HEK293 (cell line): ENCODE measurements around the gene EIF1.
"Not testable (repeated sequence)": the region's sequence is repeated elsewhere in the genome, so short reads cannot be mapped to it uniquely, and the experiment has no call there.

Experiments
- CTCF ChIA-PET: fragments of 350-600 bp; formaldehyde crosslinking; extraction: SDS; loops from one replicate; lab custom pipeline; 2021; ENCODE audit warnings: antibody characterized with exemption; lab: Yijun Ruan, JAX
- POLR2A ChIA-PET: fragments of 300-600 bp; formaldehyde crosslinking; extraction: SDS; loops from one replicate; lab custom pipeline; 2020; ENCODE audit warnings: antibody characterized with exemption, inconsistent platforms; lab: Yijun Ruan, JAX
- H3K27ac ChIP-seq: fragments of 200-500 bp; sonication (Bioruptor generic); 2 replicates; pipeline ENCODE4 v1.5.1; 2014; ENCODE audit warnings: low read depth, low read length, control low read depth, inconsistent platforms; ENCODE audit errors: extremely low read depth
- H3K36me3 ChIP-seq, 2 experiments: fragments of 200-500 bp in 1 of 2; sonication (Bioruptor generic) in 1 of 2; 1 replicate in 1 of 2; 2 replicates in 1 of 2; pipeline ENCODE4 v1.5.1; 2014 to 2017; ENCODE audit warnings: inconsistent platforms in 2 of 2, low read length in 2 of 2; ENCODE audit not compliant: control insufficient read depth in 2 of 2, insufficient read depth in 1 of 2
- H3K4me1 ChIP-seq: fragments of 200-500 bp; sonication (Bioruptor generic); 2 replicates; pipeline ENCODE4 v1.5.1; 2014; ENCODE audit warnings: mild to moderate bottlenecking, low read length, inconsistent platforms; ENCODE audit not compliant: control insufficient read depth, insufficient read depth
- H3K4me3 ChIP-seq: 2 replicates; pipeline ENCODE4 v1.5.1; 2011; ENCODE audit warnings: low read depth, mild to moderate bottlenecking, control low read depth, low read length, moderate library complexity
- H3K9me3 ChIP-seq: fragments of 200-500 bp; sonication (Bioruptor generic); 2 replicates; pipeline ENCODE4 v1.5.1; 2014; ENCODE audit warnings: low read depth, low read length, inconsistent platforms; ENCODE audit not compliant: control insufficient read depth, insufficient read depth
- RBAK ChIP-seq: fragments of 450-650 bp; formaldehyde crosslinking; IDR thresholded peaks from 2 replicates; pipeline ENCODE4 v1.5.1; 2016; ENCODE audit warnings: missing biosample characterization, missing genetic modification characterization
- ZFP3 ChIP-seq: fragments of 450-650 bp; formaldehyde crosslinking; IDR thresholded peaks from 2 replicates; pipeline ENCODE4 v1.5.1; 2016; ENCODE audit warnings: low read depth, missing biosample characterization, missing genetic modification characterization
- ZIC2 ChIP-seq: fragments of 450-650 bp; formaldehyde crosslinking; IDR thresholded peaks from 2 replicates; pipeline ENCODE4 v1.5.1; 2016; ENCODE audit warnings: missing biosample characterization, missing genetic modification characterization
- ZNF174 ChIP-seq: fragments of 450-650 bp; formaldehyde crosslinking; IDR thresholded peaks from 2 replicates; pipeline ENCODE4 v1.5.0; 2017; ENCODE audit warnings: missing biosample characterization, mild to moderate bottlenecking, missing genetic modification characterization
- ZNF211 ChIP-seq: fragments of 450-650 bp; formaldehyde crosslinking; IDR thresholded peaks from 2 replicates; pipeline ENCODE4 v1.5.1; 2016; ENCODE audit warnings: low read depth, missing biosample characterization, missing genetic modification characterization
- ZNF280C ChIP-seq: fragments of 450-650 bp; formaldehyde crosslinking; IDR thresholded peaks from 2 replicates; pipeline ENCODE4 v1.5.1; 2016; ENCODE audit warnings: missing biosample characterization, missing genetic modification characterization
- ZNF311 ChIP-seq: fragments of 450-650 bp; formaldehyde crosslinking; IDR thresholded peaks from 2 replicates; pipeline ENCODE4 v1.5.1; 2017; ENCODE audit warnings: missing biosample characterization, missing genetic modification characterization, borderline replicate concordance
- ZNF335 ChIP-seq: fragments of 450-650 bp; formaldehyde crosslinking; conservative IDR thresholded peaks from 2 replicates; pipeline ENCODE4 v1.5.1; 2016; ENCODE audit warnings: missing biosample characterization, missing genetic modification characterization
- ZNF398 ChIP-seq: fragments of 450-650 bp; formaldehyde crosslinking; IDR thresholded peaks from 2 replicates; pipeline ENCODE4 v1.5.1; 2017; ENCODE audit warnings: missing biosample characterization, missing genetic modification characterization
- ZNF404 ChIP-seq: fragments of 450-650 bp; formaldehyde crosslinking; IDR thresholded peaks from 2 replicates; pipeline ENCODE4 v1.5.1; 2017; ENCODE audit warnings: missing biosample characterization, missing genetic modification characterization
- ZNF544 ChIP-seq: fragments of 450-650 bp; formaldehyde crosslinking; IDR thresholded peaks from 2 replicates; pipeline ENCODE4 v1.5.0; 2017; ENCODE audit warnings: missing biosample characterization, missing genetic modification characterization
- ZNF621 ChIP-seq: fragments of 450-650 bp; formaldehyde crosslinking; IDR thresholded peaks from 2 replicates; pipeline ENCODE4 v1.5.1; 2017; ENCODE audit warnings: missing biosample characterization, missing genetic modification characterization
- ZNF626 ChIP-seq: fragments of 450-650 bp; sonication (Bioruptor Pico); formaldehyde crosslinking; IDR thresholded peaks from 2 replicates; pipeline ENCODE4 v1.5.1; 2018; ENCODE audit warnings: missing biosample characterization, missing genetic modification characterization, inconsistent platforms
- ZNF776 ChIP-seq: fragments of 450-650 bp; formaldehyde crosslinking; IDR thresholded peaks from 2 replicates; pipeline ENCODE4 v1.5.0; 2017; ENCODE audit warnings: missing biosample characterization, missing genetic modification characterization, borderline replicate concordance
- ZNF791 ChIP-seq: fragments of 450-650 bp; formaldehyde crosslinking; IDR thresholded peaks from 2 replicates; pipeline ENCODE4 v1.5.1; 2016; ENCODE audit warnings: missing biosample characterization, missing genetic modification characterization
- ZNF792 ChIP-seq: fragments of 450-650 bp; formaldehyde crosslinking; IDR thresholded peaks from 2 replicates; pipeline ENCODE4 v1.5.1; 2016; ENCODE audit warnings: missing biosample characterization, missing genetic modification characterization

Gene EIF1

GRCh38 chr17:41684035-41684434 is 4.7 kb upstream of the EIF1 start:
- no peaks in the 10 kb centered on the region for H3K4me1 ChIP-seq
- no peaks in the 10 kb centered on the region for H3K9me3 ChIP-seq
- CTCF ChIA-PET: interaction anchor here (0.6 to 9.2 kb wide), 4 partner anchors 17 to 135 kb away, joined by 3 to 126 read pairs (median 4); no protein-coding TSS in a partner anchor
- H3K36me3 ChIP-seq: no peaks in the 10 kb centered on the region
- no peak overlapping the region for H3K4me3 ChIP-seq
- no peak for TF ChIP-seq ZNF280C (tag by site-specific recombination)
- TF ChIP-seq ZNF791 (tag by site-specific recombination): no peak
- no peak for TF ChIP-seq ZNF404
- no peak for TF ChIP-seq ZNF544 (tag by site-specific recombination)
- no peak for TF ChIP-seq ZIC2
- TF ChIP-seq ZNF626: no peak
- TF ChIP-seq ZNF174 (tag by site-specific recombination): no peak
- no peak for TF ChIP-seq ZNF776
- no peak for TF ChIP-seq ZNF621 (tag by site-specific recombination)
- no peak for TF ChIP-seq ZFP3
- POLR2A ChIA-PET: interaction anchor here (0.7 kb wide), 2 partner anchors 19 to 136 kb away, joined by 7 read pairs; no protein-coding TSS in a partner anchor
- no peak overlapping the region for H3K27ac ChIP-seq

- POLR2A ChIA-PET: interaction anchor here (0.5 kb wide), 1 partner anchor 361 kb away, joined by 4 read pairs; no protein-coding TSS in a partner anchor
- CTCF ChIA-PET: interaction anchor here (1.0 to 1.3 kb wide), 2 partner anchors 19 to 23 kb away, joined by 4 to 7 read pairs; no protein-coding TSS in a partner anchor
- H3K4me1 ChIP-seq, H3K4me3 ChIP-seq, H3K27ac ChIP-seq, H3K9me3 ChIP-seq: not testable (repeated sequence)
- peaks cover 9 to 15% of the 10 kb centered on the region in 2 experiments; a peak in 2 of 3 replicates for H3K36me3 ChIP-seq
Observed at GRCh38 chr17:41685753-41686152, 2.9 kb upstream of the EIF1 start.

- H3K9me3 ChIP-seq: no peaks in the 10 kb centered on the region
- H3K4me3 ChIP-seq: no peak overlapping the region
- CTCF ChIA-PET: interaction anchor here (1.3 kb wide), 1 partner anchor 23 kb away, joined by 4 read pairs; no protein-coding TSS in a partner anchor
- peaks cover 9 to 20% of the 10 kb centered on the region in 2 experiments; a peak in 2 of 3 replicates for H3K36me3 ChIP-seq
- TF ChIP-seq ZNF626 (no peak), ZNF335 (tag by site-specific recombination) (no peak), ZNF398 (tag by site-specific recombination) (no peak), ZNF211 (tag by site-specific recombination) (no peak), ZNF792 (tag by site-specific recombination) (no peak), ZNF311 (no peak), RBAK (no peak)
- TF ChIP-seq, all 188 proteins: peak for 0
- no peak overlapping the region for H3K27ac ChIP-seq
- H3K4me1 ChIP-seq: no peaks in the 10 kb centered on the region
- POLR2A ChIA-PET: interaction anchor here (0.5 kb wide), 1 partner anchor 360 kb away, joined by 4 read pairs; no protein-coding TSS in a partner anchor
Observed at GRCh38 chr17:41686281-41686680, 2.4 kb upstream of the EIF1 start.
